Mesodermal cell (in vitro differentiated cells): ENCODE results near the gene MEGF9. TPM values are rescaled to one million over a fixed set of nuclear protein-coding genes. Genes with fewer than 3 reads are reported as not detected.
"Not testable (repeated sequence)": the region's sequence is repeated elsewhere in the genome, so short reads cannot be mapped to it uniquely, and the experiment has no call there.

Source experiments
- H3K27ac ChIP-seq: 2 replicates; pipeline ENCODE4 v1.7.0; 2013; ENCODE audit warnings: mild to moderate bottlenecking, low read depth, low read length, moderate library complexity; ENCODE audit not compliant: severe bottlenecking
- H3K36me3 ChIP-seq: 2 replicates; pipeline ENCODE4 v1.7.1; 2013; ENCODE audit warnings: mild to moderate bottlenecking, low read length, moderate library complexity; ENCODE audit not compliant: control insufficient read depth, insufficient read depth
- H3K4me1 ChIP-seq: one replicate; pipeline ENCODE4 v1.7.1; 2013; ENCODE audit warnings: mild to moderate bottlenecking, low read length; ENCODE audit not compliant: insufficient read depth, control insufficient read depth, poor library complexity, severe bottlenecking
- H3K4me3 ChIP-seq: 2 replicates; pipeline ENCODE4 v1.7.0; 2013; ENCODE audit warnings: low read length, control low read depth, mild to moderate bottlenecking; ENCODE audit not compliant: insufficient read depth, poor library complexity, severe bottlenecking; ENCODE audit errors: extremely low read depth
- H3K9me3 ChIP-seq: 2 replicates; pipeline ENCODE4 v1.7.1; 2013; ENCODE audit warnings: mild to moderate bottlenecking, low read length, moderate library complexity; ENCODE audit not compliant: control insufficient read depth
- WGBS, 2 experiments: methylation state at CpG; one replicate each; pipeline ENCODE4 v1.1.5; 2013; ENCODE audit warnings: missing lambda C conversion rate in 2 of 2; ENCODE audit not compliant: insufficient coverage in 2 of 2; 5-methylcytosine and 5-hydroxymethylcytosine counted together
- polyA plus RNA-seq, 2 experiments: library from polyadenylated mRNA; stranded (reverse); fragments of 50-300 nt; gene quantifications; one replicate each; pipeline ENCODE4 v1.2.3, GENCODE V29; 2013

MEGF9 gene
- polyA plus RNA-seq (2013, experiment 1 of 2): 4.2 TPM
- 3.4 TPM for polyA plus RNA-seq (2013, experiment 2 of 2)

GRCh38 chr9:120714088-120714845 lies at the start of gene MEGF9:
MEGF9 (minus strand) TSS chr9:120714470; CDS start chr9:120714358, 112 bp downstream.
- Histone ChIP-seq H3K9me3 (no peaks in the 10 kb centered on the region), H3K4me1 (peaks cover 7% of the 10 kb centered on the region), H3K4me3 (peak within 1 kb of the TSS; percentile 54), H3K27ac (peak within 1 kb of the TSS; percentile 86), H3K36me3 (no peaks in the 10 kb centered on the region)
- 0% methylated on average over 65 to 78 of the region's 102 CpGs for WGBS, 2 experiments

- peaks cover 78% of the 10 kb centered on the region for H3K36me3 ChIP-seq
- H3K4me3 ChIP-seq: no peak overlapping the region
- WGBS, 2 experiments: 88 to 100% methylated on average over 1 of the region's 2 CpGs
- H3K4me1 ChIP-seq: no peaks in the 10 kb centered on the region
- H3K27ac ChIP-seq: no peak overlapping the region
- no peaks in the 10 kb centered on the region for H3K9me3 ChIP-seq
Measured at GRCh38 chr9:120761006-120761405, 46.7 kb upstream of the MEGF9 start.

- 95 to 98% methylated on average over 8 to 9 of the region's 9 CpGs for WGBS, 2 experiments
- no peak overlapping the region for H3K4me3 ChIP-seq
- no peak overlapping the region for H3K27ac ChIP-seq
- no peaks in the 10 kb centered on the region for H3K4me1 ChIP-seq
- H3K36me3 ChIP-seq: peaks cover 66% of the 10 kb centered on the region
- H3K9me3 ChIP-seq: no peaks in the 10 kb centered on the region
Measured at GRCh38 chr9:120759755-120760400, 45.6 kb upstream of the MEGF9 start.

- H3K4me1 ChIP-seq: no peaks in the 10 kb centered on the region
- peaks cover 53% of the 10 kb centered on the region for H3K36me3 ChIP-seq
- no peak overlapping the region for H3K27ac ChIP-seq
- no peaks in the 10 kb centered on the region for H3K9me3 ChIP-seq
- no peak overlapping the region for H3K4me3 ChIP-seq
- 92 to 100% methylated on average over 3 of the region's 3 CpGs for WGBS, 2 experiments
Measured at GRCh38 chr9:120758544-120758943, 44.3 kb upstream of the MEGF9 start.

GRCh38 chr9:120757026-120757913 lies 43.0 kb upstream of the MEGF9 start:
- WGBS, 2 experiments: 100% methylated on average over 2 of the region's 6 CpGs; no CpG with 5 or more reads in 1 of the 2 experiments
- H3K27ac ChIP-seq: no peak overlapping the region
- H3K9me3 ChIP-seq: no peaks in the 10 kb centered on the region

GRCh38 chr9:120756531-120756930 lies 42.3 kb upstream of the MEGF9 start:
- H3K4me1 ChIP-seq: no peaks in the 10 kb centered on the region
- no CpG with 5 or more reads among the region's 1 CpG for WGBS, 2 experiments
- H3K27ac ChIP-seq: no peak overlapping the region
- H3K9me3 ChIP-seq: no peaks in the 10 kb centered on the region
- H3K36me3 ChIP-seq: peaks cover 33% of the 10 kb centered on the region
- H3K4me3 ChIP-seq: no peak overlapping the region

More at GRCh38 chr9:120757026-120757913, 43.0 kb upstream of the MEGF9 start:
- no peaks in the 10 kb centered on the region for H3K4me1 ChIP-seq
- no peak overlapping the region for H3K4me3 ChIP-seq
- peaks cover 40% of the 10 kb centered on the region for H3K36me3 ChIP-seq

- H3K36me3 ChIP-seq: peaks cover 27% of the 10 kb centered on the region
- no peaks in the 10 kb centered on the region for H3K9me3 ChIP-seq
- no peak overlapping the region for H3K4me3 ChIP-seq
- no peaks in the 10 kb centered on the region for H3K4me1 ChIP-seq
- WGBS, 2 experiments: 23 to 38% methylated on average over 2 to 5 of the region's 6 CpGs
- no peak overlapping the region for H3K27ac ChIP-seq
Measured at GRCh38 chr9:120755810-120756434, 41.7 kb upstream of the MEGF9 start.

- Histone ChIP-seq H3K36me3 (peaks cover 20% of the 10 kb centered on the region), H3K4me3 (no peak overlapping the region), H3K4me1 (no peaks in the 10 kb centered on the region), H3K27ac (no peak overlapping the region), H3K9me3 (no peaks in the 10 kb centered on the region)
- 100% methylated on average over 1 to 2 of the region's 2 CpGs for WGBS, 2 experiments
Measured at GRCh38 chr9:120755044-120755443, 40.8 kb upstream of the MEGF9 start.

- Histone ChIP-seq H3K36me3 (no peaks in the 10 kb centered on the region), H3K27ac (no peak overlapping the region), H3K4me3 (no peak overlapping the region), H3K4me1 (no peaks in the 10 kb centered on the region), H3K9me3 (peaks cover 3% of the 10 kb centered on the region)
- 75% methylated on average over 1 of the region's 5 CpGs; no CpG with 5 or more reads in 1 of the 2 experiments for WGBS, 2 experiments
Measured at GRCh38 chr9:120750421-120750820, 36.2 kb upstream of the MEGF9 start.

GRCh38 chr9:120746366-120746765 lies 32.1 kb upstream of the MEGF9 start:
- not testable (repeated sequence) for H3K27ac ChIP-seq, H3K9me3 ChIP-seq, H3K4me3 ChIP-seq, H3K36me3 ChIP-seq, H3K4me1 ChIP-seq
- 95 to 98% methylated on average over 17 to 23 of the region's 26 CpGs for WGBS, 2 experiments
